ENCODE results near the gene PGPEP1.
"Not testable (repeated sequence)": the region's sequence is repeated elsewhere in the genome, so short reads cannot be mapped to it uniquely, and the experiment has no call there.

Gene PGPEP1

DNA sequence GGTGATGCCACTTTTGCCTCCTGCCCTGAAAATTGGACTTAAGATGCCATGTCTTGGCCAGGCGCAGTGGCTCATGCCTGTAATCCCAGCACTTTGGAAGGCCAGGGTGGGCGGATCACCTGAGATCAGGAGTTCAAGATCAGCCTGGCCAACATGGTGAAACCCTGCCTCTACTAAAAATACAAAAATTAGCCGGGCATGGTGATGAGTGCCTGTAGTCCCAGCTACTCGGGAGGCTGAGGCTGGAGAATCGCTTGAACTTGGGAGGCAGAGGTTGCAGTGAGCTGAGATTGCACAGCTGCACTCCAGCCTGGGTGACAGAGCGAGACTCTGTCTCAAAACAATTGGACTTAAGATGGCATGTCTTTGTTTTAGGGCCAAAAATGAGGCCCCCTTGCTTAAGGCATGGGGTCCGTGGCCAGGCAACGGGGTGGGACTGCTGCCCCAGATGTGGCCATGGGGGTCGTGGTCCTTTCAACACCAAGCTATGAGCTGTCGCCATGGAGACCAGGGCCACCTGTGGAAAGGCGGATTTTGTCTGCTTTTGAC is 24.0 kb downstream of the PGPEP1 start:
- not testable (repeated sequence) for DNase-seq (ENCODE audit: low read depth)

DNA sequence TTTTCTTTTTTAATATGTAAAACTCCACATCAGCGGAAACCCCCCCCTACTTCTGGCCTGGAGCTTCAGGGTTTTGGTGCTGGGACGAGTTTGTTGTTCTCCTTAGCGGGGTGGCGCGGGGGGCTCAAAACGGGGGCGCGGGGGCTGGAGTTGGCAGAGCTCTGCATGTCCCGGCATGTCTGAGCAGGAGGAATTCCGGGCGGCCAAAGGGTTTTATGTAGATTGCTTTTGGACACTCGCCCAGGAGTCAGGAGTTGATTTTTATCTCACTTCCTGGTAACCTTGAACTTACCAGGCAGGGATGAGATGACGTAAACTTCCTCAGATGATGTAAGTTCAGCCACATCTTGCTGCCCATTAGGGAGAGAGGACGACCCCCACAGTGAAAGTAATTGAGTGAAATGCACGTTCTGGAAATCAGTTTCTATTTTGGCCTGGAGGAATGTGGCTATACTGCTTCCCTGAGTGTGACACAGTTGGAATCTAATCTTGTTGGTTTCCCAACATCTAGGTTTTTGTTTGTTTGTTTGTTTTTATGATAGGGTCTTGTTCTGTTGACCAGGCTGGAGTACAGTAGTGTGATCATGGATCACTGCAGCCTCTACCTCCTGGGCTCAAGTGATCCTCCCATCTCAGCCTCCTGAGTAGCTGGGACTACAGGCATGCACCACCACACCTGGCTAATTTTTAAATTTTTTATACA is 24.6 kb downstream of the PGPEP1 start:
- DNase-seq (ENCODE audit: low read depth), result no peak

DNA sequence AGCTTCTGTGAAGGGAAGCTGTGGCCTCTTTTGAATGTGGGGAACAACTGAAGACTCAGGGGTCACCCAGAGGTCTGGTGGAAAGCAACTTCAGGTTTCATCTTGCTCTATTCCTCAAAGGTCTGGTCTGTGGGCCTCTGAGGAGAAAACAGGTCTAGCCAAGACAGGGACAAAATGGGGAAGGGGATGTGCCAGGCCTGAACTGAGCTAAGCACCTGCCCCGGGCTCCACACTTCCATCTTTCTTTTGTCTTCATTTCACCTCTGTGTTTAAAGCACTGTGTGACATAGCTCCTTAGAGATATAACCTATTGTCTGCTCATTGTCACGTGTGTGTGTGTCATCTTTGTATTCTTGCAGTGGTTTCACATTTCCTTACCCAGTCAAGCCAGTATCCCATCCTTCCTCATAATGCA is 25.6 kb downstream of the PGPEP1 start:
- DNase-seq (ENCODE audit: low read depth), result no peak

DNA sequence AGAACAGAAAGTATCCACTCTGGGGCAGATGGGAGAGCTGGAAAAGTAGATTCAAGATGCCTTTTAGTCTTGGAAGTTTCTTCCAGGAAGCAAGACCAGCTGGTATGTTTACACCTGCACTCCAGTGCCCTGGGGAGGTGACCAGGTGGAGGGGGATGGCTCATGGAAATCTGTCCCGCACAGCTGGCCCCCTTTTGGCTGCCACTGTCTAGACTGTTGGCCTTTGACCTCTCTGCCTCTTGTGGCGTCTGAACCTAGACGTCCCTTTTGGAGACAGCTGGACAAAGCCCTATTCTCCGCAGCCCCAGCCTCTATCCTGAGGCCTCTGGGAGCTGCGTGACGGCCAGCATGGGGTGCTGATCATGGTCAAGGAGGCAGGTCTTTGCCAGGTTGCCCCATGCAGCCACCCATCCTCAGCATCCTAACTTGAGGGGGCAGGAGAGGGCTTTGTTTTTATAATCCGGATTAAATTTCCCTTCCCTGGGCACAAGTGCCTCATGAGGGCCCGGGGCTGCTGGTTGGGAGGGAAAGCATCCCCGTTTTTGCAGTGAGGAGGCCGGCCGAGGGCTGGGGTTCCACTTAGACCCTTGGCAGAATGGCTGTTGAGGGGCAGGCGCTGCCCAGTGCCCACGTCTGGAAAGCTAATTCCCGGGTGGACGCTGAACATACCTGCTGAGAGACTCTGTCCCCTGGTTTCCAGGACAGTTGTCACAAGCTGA is 28.3 kb downstream of the PGPEP1 start:
- no peak for DNase-seq (ENCODE audit: low read depth)

DNA sequence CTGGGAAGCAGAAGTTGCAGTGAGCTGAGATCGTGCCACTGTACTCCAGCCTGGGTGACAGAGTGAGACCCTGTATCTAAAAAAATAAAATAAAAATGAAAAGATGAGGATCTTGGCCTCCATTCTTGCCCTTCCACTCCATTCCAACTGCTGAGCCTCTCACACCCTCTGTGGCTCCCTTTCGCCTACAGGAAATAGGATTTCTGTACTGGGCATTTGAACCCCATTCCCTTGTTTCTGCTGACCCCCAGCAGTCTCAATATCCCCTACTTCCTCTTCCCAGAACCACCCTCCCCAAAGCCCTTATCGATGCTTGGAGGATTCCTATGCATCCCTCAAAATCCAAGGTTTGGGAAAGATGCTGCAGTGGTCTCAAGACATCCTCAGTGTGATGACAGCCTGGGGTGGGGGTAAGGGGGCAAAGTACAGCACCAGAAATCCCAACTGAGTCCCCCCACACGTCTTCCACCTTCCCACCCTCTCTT is 33.1 kb downstream of the PGPEP1 start:
- no peak for DNase-seq (ENCODE audit: low read depth)

DNA sequence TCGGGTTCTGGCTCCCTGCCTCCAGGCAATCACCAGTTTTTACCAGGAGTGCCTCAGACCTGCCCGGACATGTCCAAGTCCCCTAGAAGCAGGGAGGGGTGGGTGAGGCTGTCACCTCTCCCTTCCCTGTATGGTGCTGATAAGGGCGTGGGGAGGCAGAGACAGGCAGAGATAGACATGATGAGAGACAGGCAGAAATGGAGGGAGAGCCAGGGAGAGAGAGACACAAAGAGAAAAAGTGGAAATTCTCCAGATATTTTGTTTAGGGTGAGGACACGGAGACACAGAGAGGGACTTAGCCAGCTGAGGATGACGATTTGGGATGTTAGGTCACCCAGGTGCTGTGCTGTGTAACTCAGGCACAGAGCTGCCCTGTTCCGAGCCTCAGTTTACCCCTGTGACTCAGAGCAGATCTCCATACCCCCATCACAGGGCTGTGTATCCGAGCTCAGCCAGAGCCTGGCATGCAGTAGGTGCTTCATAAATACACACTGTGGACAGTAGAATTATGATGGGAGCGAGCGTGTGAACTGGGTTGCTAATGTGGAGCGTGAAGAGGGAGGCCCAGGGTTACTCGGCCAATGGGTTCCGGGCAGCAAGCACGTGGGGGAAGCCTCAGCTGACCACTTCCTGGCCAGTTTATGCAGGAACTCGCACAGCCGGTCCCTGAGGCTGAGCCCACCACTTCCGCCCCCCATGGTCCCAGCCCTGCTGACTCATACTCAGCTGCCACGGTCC is 33.7 kb downstream of the PGPEP1 start:
- DNase-seq (ENCODE audit: low read depth), result no peak

DNA sequence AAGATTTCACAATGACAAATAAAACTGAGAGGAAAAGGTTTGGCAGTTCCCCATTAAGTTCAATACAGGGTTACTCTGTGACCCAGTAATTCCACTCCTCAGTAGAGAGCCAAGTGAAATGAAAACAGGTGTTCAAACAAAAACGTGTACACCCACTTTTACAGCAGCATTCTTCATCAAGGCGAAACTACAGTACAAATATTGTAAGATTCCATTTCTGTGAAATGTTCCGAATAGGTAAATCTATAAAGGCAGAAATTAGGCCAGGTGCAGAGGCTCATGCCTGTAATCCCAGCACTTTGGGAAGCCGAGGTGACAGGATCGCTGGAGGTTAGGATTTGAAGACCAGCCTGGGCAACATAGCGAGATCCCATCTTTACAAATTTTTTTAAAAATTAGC is 36.6 kb downstream of the PGPEP1 start:
- DNase-seq (ENCODE audit: low read depth), result no peak

DNA sequence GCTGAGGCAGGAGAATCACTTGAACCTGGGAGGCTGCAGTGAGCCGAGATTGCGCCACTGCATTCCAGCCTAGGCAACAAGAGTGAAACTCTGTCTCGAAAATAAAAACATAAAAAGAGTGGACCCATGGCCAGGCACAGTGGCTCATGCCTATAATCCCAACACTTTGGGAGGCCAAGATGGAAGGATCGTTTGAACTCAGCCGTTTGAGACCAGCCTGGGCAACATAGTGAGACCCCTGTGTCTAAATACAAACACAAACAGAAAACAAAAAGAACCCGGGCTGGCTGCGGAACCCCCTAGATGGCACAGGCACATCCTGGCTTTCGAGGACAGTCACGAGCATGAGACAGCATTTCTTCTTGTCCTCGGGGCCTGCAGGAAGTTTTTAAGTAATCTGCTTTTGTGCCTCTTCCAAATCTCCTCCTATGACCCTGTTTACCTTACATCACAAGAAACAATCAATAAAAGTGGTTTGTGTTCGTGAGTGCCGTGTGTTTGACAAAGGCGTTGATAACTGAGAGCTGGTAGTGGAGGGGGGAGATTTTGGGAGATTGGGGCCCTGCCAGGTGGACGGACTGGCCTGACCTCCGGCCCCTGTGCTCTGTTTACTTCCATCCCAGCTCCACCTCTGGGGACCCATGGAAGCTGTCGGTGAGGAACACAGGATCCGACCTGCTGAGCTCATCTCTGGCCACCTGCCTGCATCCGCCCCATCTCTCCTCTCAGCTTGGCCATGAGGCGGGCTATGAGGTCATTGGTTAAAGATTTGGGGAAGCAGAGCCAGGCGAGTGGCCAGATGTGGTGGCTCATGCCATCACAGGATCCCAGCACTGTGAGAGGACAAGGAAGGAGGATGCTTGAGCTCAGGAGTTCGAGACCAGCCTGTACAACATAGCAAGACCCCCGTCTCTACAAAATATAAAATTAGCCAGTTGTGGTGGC is 39.7 kb downstream of the PGPEP1 start:
- no peak for DNase-seq (ENCODE audit: low read depth)

DNA sequence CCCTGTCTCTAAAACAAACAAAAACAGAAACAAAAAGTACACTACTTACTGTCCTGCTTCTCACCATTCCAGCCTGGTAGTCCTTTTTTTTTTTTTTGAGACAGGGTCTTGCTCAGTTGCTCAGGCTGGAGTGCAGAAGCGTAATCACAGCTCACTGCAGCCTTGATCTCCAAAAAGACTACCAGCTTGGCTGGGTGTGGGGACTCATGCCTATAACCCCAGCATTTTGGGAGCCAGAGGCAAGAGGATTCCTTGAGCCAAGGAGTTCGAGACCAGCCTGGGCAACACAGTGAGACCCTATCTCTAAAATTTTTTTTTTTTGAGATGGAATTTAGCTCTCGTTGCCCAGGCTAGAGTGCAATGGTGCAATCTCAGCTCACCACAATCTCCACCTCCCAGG is 40.4 kb downstream of the PGPEP1 start:
- no peak for DNase-seq (ENCODE audit: low read depth)

DNA sequence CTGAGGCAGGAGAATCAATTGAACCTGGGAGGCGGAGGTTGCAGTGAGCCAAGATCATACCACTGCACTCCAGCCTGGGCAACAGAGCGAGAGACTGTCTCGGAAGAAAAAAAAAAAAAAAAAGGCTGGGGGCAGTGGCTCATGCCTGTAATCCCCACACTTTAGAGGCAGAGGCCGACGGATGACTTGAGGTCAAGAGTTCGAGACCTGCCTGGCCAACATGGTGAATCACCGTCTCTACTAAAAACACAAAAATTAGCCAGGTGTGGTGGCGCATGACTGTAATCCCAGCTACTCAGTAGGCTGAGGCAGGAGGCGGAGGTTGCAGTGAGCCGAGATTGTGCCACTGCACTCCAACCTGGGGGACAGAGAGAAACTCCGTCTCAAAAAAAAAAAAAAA is 43.2 kb downstream of the PGPEP1 start:
- DNase-seq (ENCODE audit: low read depth), result not testable (repeated sequence)

DNA sequence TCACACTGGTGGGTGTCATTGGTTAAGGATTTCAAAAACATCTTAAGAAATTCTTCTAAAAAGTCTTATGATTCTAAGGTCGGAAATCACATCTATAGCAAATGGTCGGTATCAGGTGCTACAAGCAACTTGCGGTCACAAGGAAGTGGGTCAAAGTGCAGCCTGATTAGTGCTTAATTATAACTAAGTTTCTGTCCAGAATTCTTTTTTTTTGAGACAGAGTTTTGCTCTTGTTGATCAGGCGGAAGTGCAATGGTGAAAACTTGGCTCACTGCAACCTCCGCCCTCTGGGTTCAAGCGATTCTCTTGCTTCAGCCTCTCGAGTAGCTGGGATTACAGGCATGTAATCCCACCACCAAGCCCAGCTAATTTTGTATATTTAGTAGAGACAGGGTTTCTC is 44.4 kb downstream of the PGPEP1 start:
- no peak for DNase-seq (ENCODE audit: low read depth)

DNA sequence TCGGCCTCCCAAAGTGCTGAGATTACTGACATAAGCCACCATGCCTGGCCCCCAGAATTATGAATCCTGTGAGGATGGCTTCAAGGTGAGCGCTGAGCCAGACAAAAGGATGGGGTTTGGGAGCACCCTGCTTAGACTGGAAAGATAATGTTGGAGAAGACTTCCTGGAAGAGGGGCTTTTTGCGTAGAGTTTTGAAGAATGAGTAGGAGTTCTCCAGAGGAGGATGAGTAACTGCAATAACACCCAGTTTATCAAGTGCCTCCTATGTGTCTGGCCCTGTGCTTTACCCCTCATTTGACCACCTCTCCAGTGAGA is 44.9 kb downstream of the PGPEP1 start:
- no peak for DNase-seq (ENCODE audit: low read depth)

DNA sequence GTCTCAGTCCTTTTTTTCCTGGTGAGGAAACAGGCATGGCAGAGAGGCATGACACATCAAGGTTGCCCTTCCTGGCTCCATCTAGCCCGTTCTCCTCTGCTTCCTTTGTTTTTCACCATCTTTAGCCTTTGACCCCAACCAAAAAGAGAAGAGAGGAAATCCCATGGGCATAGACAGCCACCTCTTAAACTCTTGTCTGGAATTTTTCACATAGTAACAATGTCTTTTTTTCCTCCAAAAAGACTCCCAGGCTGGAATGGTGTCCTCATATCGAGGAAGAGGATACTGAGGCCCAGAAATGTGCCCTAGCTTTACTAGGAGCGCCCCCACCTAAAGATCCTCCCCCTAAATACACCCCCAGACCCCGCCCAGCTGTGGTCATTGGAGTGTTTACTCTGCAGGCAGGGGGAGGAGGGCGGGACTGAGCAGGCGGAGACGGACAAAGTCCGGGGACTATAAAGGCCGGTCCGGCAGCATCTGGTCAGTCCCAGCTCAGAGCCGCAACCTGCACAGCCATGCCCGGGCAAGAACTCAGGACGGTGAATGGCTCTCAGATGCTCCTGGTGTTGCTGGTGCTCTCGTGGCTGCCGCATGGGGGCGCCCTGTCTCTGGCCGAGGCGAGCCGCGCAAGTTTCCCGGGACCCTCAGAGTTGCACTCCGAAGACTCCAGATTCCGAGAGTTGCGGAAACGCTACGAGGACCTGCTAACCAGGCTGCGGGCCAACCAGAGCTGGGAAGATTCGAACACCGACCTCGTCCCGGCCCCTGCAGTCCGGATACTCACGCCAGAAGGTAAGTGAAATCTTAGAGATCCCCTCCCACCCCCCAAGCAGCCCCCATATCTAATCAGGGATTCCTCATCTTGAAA is 45.5 kb downstream of the PGPEP1 start, which contains the start of gene GDF15:
Gene GDF15 (plus strand): TSS at position 484 of the 868 bp plus-strand sequence. CDS start 32 bp downstream, at position 516.
- no peak for DNase-seq (ENCODE audit: low read depth)

DNA sequence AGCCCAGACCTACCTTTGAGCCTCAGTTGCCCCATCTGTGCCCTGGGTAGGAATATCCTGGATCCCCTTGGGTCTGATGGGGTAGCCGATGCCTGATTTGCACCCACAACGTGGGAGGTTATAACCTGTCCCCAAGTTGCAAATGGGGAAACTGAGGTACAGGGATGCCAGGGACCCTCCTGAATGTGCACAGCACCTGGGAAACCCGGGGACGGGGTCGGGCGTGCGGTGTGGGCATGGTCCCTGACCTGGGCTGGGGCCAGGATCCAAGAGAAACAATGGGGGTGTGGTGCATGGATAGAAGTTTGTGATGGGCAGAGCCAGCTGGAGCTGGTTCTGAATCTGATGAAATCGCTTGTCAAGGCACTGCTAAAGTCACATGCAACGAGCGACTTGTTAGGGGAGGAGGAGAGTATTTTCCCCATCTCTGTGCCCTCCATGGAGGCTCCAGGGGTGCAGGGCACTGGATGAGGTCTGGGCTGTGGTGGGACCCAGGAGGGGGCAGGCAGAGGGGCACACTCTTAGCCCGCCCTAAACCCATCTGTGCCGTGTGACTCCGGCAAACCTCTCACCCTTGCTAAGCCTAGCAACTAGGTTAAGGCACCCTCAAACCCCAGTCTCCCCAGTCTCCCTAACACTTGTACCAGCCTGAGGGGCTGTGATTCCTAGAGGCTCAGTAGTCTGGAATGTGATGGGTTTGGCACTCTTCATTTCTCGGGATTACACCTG is 46.3 kb downstream of the PGPEP1 start:
- no peak for DNase-seq (ENCODE audit: low read depth)

DNA sequence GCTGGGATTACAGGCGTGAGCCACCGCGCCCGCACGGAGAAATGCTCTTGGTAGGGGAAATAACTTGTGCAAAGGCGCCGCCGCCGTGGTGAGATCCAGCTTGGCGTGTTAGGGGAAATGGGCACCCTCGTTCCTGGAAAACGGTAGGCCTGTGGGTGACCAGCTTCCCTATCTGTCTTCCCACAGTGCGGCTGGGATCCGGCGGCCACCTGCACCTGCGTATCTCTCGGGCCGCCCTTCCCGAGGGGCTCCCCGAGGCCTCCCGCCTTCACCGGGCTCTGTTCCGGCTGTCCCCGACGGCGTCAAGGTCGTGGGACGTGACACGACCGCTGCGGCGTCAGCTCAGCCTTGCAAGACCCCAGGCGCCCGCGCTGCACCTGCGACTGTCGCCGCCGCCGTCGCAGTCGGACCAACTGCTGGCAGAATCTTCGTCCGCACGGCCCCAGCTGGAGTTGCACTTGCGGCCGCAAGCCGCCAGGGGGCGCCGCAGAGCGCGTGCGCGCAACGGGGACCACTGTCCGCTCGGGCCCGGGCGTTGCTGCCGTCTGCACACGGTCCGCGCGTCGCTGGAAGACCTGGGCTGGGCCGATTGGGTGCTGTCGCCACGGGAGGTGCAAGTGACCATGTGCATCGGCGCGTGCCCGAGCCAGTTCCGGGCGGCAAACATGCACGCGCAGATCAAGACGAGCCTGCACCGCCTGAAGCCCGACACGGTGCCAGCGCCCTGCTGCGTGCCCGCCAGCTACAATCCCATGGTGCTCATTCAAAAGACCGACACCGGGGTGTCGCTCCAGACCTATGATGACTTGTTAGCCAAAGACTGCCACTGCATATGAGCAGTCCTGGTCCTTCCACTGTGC is 47.9 kb downstream of the PGPEP1 start:
- peak; percentile 59 for DNase-seq (ENCODE audit: low read depth)

DNA sequence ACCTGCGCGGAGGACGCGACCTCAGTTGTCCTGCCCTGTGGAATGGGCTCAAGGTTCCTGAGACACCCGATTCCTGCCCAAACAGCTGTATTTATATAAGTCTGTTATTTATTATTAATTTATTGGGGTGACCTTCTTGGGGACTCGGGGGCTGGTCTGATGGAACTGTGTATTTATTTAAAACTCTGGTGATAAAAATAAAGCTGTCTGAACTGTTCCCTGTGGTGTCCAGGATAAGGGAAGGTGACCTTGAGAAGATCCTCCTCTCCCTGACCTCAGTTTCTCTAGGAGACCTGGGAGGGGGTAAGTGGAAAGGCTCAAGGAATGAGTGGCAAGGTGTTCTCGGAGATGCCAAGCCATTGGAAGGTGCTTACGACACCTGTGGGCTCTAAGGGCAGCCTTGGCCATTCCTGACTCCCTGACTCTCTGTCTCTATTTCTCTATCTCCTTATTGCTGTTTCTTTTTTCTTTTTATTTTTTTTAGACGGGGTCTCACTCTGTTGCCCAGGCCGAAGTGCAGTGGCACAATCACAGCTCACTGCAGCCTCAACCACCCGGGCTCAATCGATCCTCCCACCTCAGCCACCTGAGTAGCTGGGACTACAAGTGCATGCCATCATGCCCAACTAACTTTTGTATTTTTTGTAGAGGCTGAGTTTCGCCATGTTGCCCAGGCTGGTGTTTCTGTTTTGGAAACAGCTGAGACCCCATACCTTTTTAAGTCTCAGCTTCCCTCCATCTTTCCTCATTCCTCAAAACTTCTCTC is 48.7 kb downstream of the PGPEP1 start:
- DNase-seq (ENCODE audit: low read depth), result no peak

DNA sequence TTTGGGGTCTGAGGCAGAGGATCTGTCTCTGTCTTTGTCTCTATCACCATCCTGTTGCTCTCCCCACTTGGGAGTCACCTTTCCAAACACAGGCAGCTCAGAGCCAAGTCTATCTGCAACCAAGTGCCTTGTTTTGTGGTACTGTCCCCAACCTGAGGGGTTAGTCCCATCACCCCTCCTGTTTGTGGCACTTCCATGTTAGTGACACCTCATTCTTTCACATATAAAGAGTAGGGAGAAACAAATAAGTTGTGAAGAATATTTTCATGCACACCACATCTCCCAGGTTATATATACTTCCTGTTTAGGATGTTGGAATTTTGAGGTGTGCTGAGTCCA is 49.3 kb downstream of the PGPEP1 start:
- DNase-seq (ENCODE audit: low read depth), result no peak
